A673 (cell line): ENCODE measurements around the gene CNNM4. TPM values are rescaled to one million over a fixed set of nuclear protein-coding genes. Genes with fewer than 3 reads are reported as not detected.

Experiments
- BruUV-seq: library from RNA; stranded (reverse); fragments of 400-500 nt; replicated peaks from 2 replicates; lab custom pipeline; 2021; lab: Mats Ljungman, UMichigan
- CTCF ChIA-PET: fragments of 300-600 bp; sonication (Branson Sonifier 250); formaldehyde crosslinking; loops from one replicate; lab custom pipeline; 2022; ENCODE audit warnings: antibody characterized with exemption; lab: Charles Lee
- POLR2A ChIA-PET: fragments of 300-600 bp; sonication (Branson Sonifier 250); formaldehyde crosslinking; loops from one replicate; lab custom pipeline; 2022; ENCODE audit warnings: antibody characterized with exemption; ENCODE audit not compliant: low non-redundant PET; lab: Charles Lee
- DNase-seq: peaks from one replicate; pipeline ENCODE4 v3.0.0-alpha.2; 2015; ENCODE audit warnings: low spot score
- H3K27ac ChIP-seq: fragments of 200-600 bp; sonication (generic); 2 replicates; pipeline ENCODE4 v1.5.1; 2016; ENCODE audit warnings: mixed run types, low read depth, mild to moderate bottlenecking, mixed read lengths, antibody characterized with exemption, low read length; ENCODE audit not compliant: poor library complexity, severe bottlenecking
- H3K27me3 ChIP-seq: fragments of 200-600 bp; sonication (generic); replicated peaks from 2 replicates; pipeline ENCODE4 v1.6.1; 2017; ENCODE audit warnings: mixed run types, low read depth, mild to moderate bottlenecking, mixed read lengths, antibody characterized with exemption, low read length; ENCODE audit not compliant: insufficient read depth, poor library complexity
- H3K36me3 ChIP-seq: fragments of 200-600 bp; sonication (generic); 2 replicates; pipeline ENCODE4 v1.6.1; 2016; ENCODE audit warnings: mixed run types, mild to moderate bottlenecking, mixed read lengths, antibody characterized with exemption, low read length; ENCODE audit not compliant: insufficient read depth, poor library complexity, severe bottlenecking
- H3K4me1 ChIP-seq: fragments of 200-600 bp; sonication (generic); 2 replicates; pipeline ENCODE4 v1.6.1; 2017; ENCODE audit warnings: mixed run types, mild to moderate bottlenecking, mixed read lengths, antibody characterized with exemption, low read length; ENCODE audit not compliant: insufficient read depth, poor library complexity, severe bottlenecking
- H3K4me3 ChIP-seq: fragments of 200-600 bp; sonication (generic); 2 replicates; pipeline ENCODE4 v1.5.1; 2016; ENCODE audit warnings: low read depth, mixed run types, mild to moderate bottlenecking, mixed read lengths, low read length; ENCODE audit not compliant: poor library complexity, severe bottlenecking
- H3K9me3 ChIP-seq: fragments of 200-600 bp; sonication (generic); 2 replicates; pipeline ENCODE4 v1.6.1; 2016; ENCODE audit warnings: mixed run types, low read depth, mild to moderate bottlenecking, mixed read lengths, antibody characterized with exemption, low read length; ENCODE audit not compliant: poor library complexity, severe bottlenecking
- CTCF ChIP-seq: fragments of 300-800, 200-600 bp; sonication (generic); conservative IDR thresholded peaks from 2 replicates; pipeline ENCODE4 v1.5.1; 2017; ENCODE audit warnings: low read depth, mild to moderate bottlenecking, antibody characterized with exemption, low read length, moderate library complexity, mixed read lengths
- EZH2 ChIP-seq: fragments of 200-600 bp; sonication (generic); IDR thresholded peaks from 2 replicates; pipeline ENCODE4 v1.6.1; 2017; ENCODE audit warnings: borderline replicate concordance, low read depth, mild to moderate bottlenecking, mixed read lengths, antibody characterized with exemption, low read length; ENCODE audit not compliant: poor library complexity, severe bottlenecking
- intact Hi-C: fragments of 100-400 bp; cut with micrococcal nuclease; formaldehyde crosslinking; loops from one replicate; pipeline ENCODE4 v1.10.0; 2022; ENCODE audit not compliant: unreplicated experiment
- total RNA-seq: library from RNA; stranded (reverse); gene quantifications from 2 replicates; pipeline ENCODE4 v1.2.3, GENCODE V29; 2021

CNNM4 gene
- total RNA-seq, 1 experiment from 2014 or later: 16.3 TPM

- Histone ChIP-seq H3K27ac (no peak overlapping the region), H3K4me1 (no peaks in the 10 kb centered on the region), H3K27me3 (no peaks in the 10 kb centered on the region), H3K36me3 (peaks cover 43% of the 10 kb centered on the region), H3K4me3 (no peak overlapping the region), H3K9me3 (no peaks in the 10 kb centered on the region)
- intact Hi-C loops: no loop called here
- POLR2A ChIA-PET: no interaction called here
- no peak for TF ChIP-seq CTCF
- TF ChIP-seq EZH2: no peak
- BruUV-seq: no TSS peak
- DNase-seq: no peak
- CTCF ChIA-PET: no interaction called here
Measured at GRCh38 chr2:96830044-96830562, 69.4 kb downstream of the CNNM4 start.

GRCh38 chr2:96831679-96832078 is 71.0 kb downstream of the CNNM4 start:
- H3K4me1 ChIP-seq: no peaks in the 10 kb centered on the region
- no TSS peak for BruUV-seq
- intact Hi-C loops: no loop called here

GRCh38 chr2:96832408-96832753 is 71.7 kb downstream of the CNNM4 start:
- Histone ChIP-seq H3K4me1 (no peaks in the 10 kb centered on the region), H3K4me3 (no peak overlapping the region), H3K36me3 (peaks cover 40% of the 10 kb centered on the region), H3K27ac (no peak overlapping the region), H3K9me3 (no peaks in the 10 kb centered on the region), H3K27me3 (no peaks in the 10 kb centered on the region)
- ChIA-PET CTCF (no interaction called here), POLR2A (interaction anchor here (0.9 kb wide), 1 partner anchor 12 kb away, joined by 5 read pairs; the partner anchor contains the start of gene ANKRD23)
- no peak for TF ChIP-seq CTCF
- DNase-seq: no peak
- intact Hi-C loops: no loop called here
- BruUV-seq: no TSS peak

More at GRCh38 chr2:96831679-96832078, 71.0 kb downstream of the CNNM4 start:
- Histone ChIP-seq H3K4me3 (no peak overlapping the region), H3K36me3 (peaks cover 43% of the 10 kb centered on the region), H3K27ac (no peak overlapping the region), H3K9me3 (no peaks in the 10 kb centered on the region), H3K27me3 (no peaks in the 10 kb centered on the region)
- ChIA-PET CTCF (no interaction called here), POLR2A (interaction anchor here (0.9 kb wide), 1 partner anchor 12 kb away, joined by 5 read pairs; the partner anchor contains the start of gene ANKRD23)
- TF ChIP-seq CTCF: no peak
- no peak for TF ChIP-seq EZH2
- no peak for DNase-seq
